ENCODE measurements around the gene HEXIM1. TPM values are rescaled to one million over a fixed set of nuclear protein-coding genes. Genes with fewer than 3 reads are reported as not detected.

The HEXIM1 gene
- total RNA-seq, 2 experiments from 2014 or later: 50.5 to 50.9 TPM

- Mint-ChIP-seq H3K36me3 (ENCODE audit: low read depth) (no peaks in the 10 kb centered on the region), H3K4me3 (no peak overlapping the region), H3K27me3 (no peaks in the 10 kb centered on the region), H3K9me3 (no peaks in the 10 kb centered on the region), H3K4me1 (ENCODE audit: low read depth) (no peaks in the 10 kb centered on the region), H3K27ac (no peak overlapping the region)
- ChIA-PET CTCF (no interaction called here), POLR2A (no interaction called here)
- Histone ChIP-seq H3K9me3 (ENCODE audit: control insufficient read depth in 1 of 2, insufficient read depth in 1 of 2, low read length in 2 of 2) (no peaks in the 10 kb centered on the region), H3K27ac (ENCODE audit: low read depth in 1 of 2, low read length in 2 of 2) (no peak overlapping the region), H3K4me3 (ENCODE audit: low read length) (no peak overlapping the region), H3K27me3 (ENCODE audit: control insufficient read depth in 1 of 2, insufficient read depth in 2 of 2, low read length in 2 of 2) (no peaks in the 10 kb centered on the region), H3K36me3 (ENCODE audit: insufficient read depth, low read length) (peaks cover 4% of the 10 kb centered on the region), H3K4me1 (ENCODE audit: insufficient read depth, low read length) (no peaks in the 10 kb centered on the region)
- intact Hi-C loops (cut with DNase I, micrococcal nuclease): no loop called here
- no peak for ATAC-seq (ENCODE audit: poor library complexity)
- no peak for DNase-seq
- no peak for TF ChIP-seq CTCF (IDR thresholded peaks at IDR 0.05)
Measured at GRCh38 chr17:45113424-45113754, 34.9 kb upstream of the HEXIM1 start.

GRCh38 chr17:45114117-45114932 is 34.0 kb upstream of the HEXIM1 start:
- POLR2A ChIA-PET: no interaction called here
- ATAC-seq (ENCODE audit: poor library complexity): no peak
- Mint-ChIP-seq H3K9me3 (no peaks in the 10 kb centered on the region), H3K27me3 (no peaks in the 10 kb centered on the region), H3K4me1 (ENCODE audit: low read depth) (no peaks in the 10 kb centered on the region), H3K27ac (no peak overlapping the region), H3K4me3 (no peak overlapping the region), H3K36me3 (ENCODE audit: low read depth) (no peaks in the 10 kb centered on the region)
- Histone ChIP-seq H3K27me3 (ENCODE audit: control insufficient read depth in 1 of 2, insufficient read depth in 2 of 2, low read length in 2 of 2) (no peaks in the 10 kb centered on the region), H3K27ac (ENCODE audit: low read depth in 1 of 2, low read length in 2 of 2) (no peak overlapping the region), H3K4me3 (ENCODE audit: low read length) (no peak overlapping the region), H3K36me3 (ENCODE audit: insufficient read depth, low read length) (no peaks in the 10 kb centered on the region), H3K4me1 (ENCODE audit: insufficient read depth, low read length) (no peaks in the 10 kb centered on the region), H3K9me3 (ENCODE audit: control insufficient read depth in 1 of 2, insufficient read depth in 1 of 2, low read length in 2 of 2) (no peaks in the 10 kb centered on the region)
- DNase-seq: no peak
- intact Hi-C loops (cut with DNase I, micrococcal nuclease): no loop called here
- CTCF ChIA-PET: no interaction called here
- no peak for TF ChIP-seq CTCF (IDR thresholded peaks at IDR 0.05)

GRCh38 chr17:45115015-45115625 is 33.2 kb upstream of the HEXIM1 start:
- intact Hi-C loops (cut with DNase I, micrococcal nuclease): no loop called here
- Histone ChIP-seq H3K4me1 (ENCODE audit: insufficient read depth, low read length) (no peaks in the 10 kb centered on the region), H3K27me3 (ENCODE audit: control insufficient read depth in 1 of 2, insufficient read depth in 2 of 2, low read length in 2 of 2) (no peaks in the 10 kb centered on the region), H3K36me3 (ENCODE audit: insufficient read depth, low read length) (no peaks in the 10 kb centered on the region), H3K27ac (ENCODE audit: low read depth in 1 of 2, low read length in 2 of 2) (no peak overlapping the region), H3K9me3 (ENCODE audit: control insufficient read depth in 1 of 2, insufficient read depth in 1 of 2, low read length in 2 of 2) (no peaks in the 10 kb centered on the region), H3K4me3 (ENCODE audit: low read length) (no peak overlapping the region)
- Mint-ChIP-seq H3K36me3 (ENCODE audit: low read depth) (no peaks in the 10 kb centered on the region), H3K27me3 (no peaks in the 10 kb centered on the region), H3K9me3 (no peaks in the 10 kb centered on the region), H3K27ac (no peak overlapping the region), H3K4me3 (no peak overlapping the region), H3K4me1 (ENCODE audit: low read depth) (no peaks in the 10 kb centered on the region)
- CTCF ChIA-PET: no interaction called here
- ATAC-seq (ENCODE audit: poor library complexity): no peak
- POLR2A ChIA-PET: no interaction called here
- DNase-seq: no peak
- no peak for TF ChIP-seq CTCF (IDR thresholded peaks at IDR 0.05)

Measured in CD4-positive, alpha-beta T cell (primary cell).